HG02759 (cell line): ENCODE data around the gene FRY.

ENCODE experiments used
- ATAC-seq: cut with Tn5 transposase; IDR thresholded peaks from one replicate; pipeline ENCODE4 v1.9.1; 2021; ENCODE audit warnings: mild to moderate bottlenecking, moderate library complexity; ENCODE audit not compliant: unreplicated experiment

FRY gene

GRCh38 chr13:32285633-32285965, 254.0 kb downstream of the FRY start:
- no peak for ATAC-seq

GRCh38 chr13:32297206-32297605, 265.6 kb downstream of the FRY start:
- ATAC-seq, result no peak

GRCh38 chr13:32298695-32299094, 267.1 kb downstream of the FRY start:
- ATAC-seq, result no peak

GRCh38 chr13:32299893-32300292, 268.3 kb downstream of the FRY start:
- ATAC-seq, result no peak

- ATAC-seq, result no peak
Measured at GRCh38 chr13:32300406-32300805, 268.8 kb downstream of the FRY start.

DNA sequence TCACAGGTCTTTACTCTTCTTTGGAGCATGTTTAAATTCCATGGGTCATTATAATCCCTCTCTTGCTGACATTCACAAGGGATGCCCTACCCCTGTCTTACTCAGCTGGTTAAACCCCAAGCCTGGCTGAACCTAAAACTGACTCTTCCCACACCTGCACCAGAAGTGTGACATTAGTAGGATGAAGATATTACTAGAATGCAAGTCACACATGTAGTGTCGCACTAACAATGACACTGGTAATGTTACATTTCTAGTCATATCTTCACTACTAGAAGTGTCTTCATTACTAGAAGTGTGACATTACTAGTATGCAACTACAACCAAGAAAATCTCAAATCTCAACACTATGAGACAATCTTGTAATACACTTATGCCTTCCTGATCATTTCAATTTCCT, 269.3 kb downstream of the FRY start:
- no peak for ATAC-seq

- ATAC-seq, result no peak
Measured at GRCh38 chr13:32302461-32302860, 270.9 kb downstream of the FRY start.

- ATAC-seq, result no peak
Measured at GRCh38 chr13:32305646-32306045, 274.1 kb downstream of the FRY start.

DNA sequence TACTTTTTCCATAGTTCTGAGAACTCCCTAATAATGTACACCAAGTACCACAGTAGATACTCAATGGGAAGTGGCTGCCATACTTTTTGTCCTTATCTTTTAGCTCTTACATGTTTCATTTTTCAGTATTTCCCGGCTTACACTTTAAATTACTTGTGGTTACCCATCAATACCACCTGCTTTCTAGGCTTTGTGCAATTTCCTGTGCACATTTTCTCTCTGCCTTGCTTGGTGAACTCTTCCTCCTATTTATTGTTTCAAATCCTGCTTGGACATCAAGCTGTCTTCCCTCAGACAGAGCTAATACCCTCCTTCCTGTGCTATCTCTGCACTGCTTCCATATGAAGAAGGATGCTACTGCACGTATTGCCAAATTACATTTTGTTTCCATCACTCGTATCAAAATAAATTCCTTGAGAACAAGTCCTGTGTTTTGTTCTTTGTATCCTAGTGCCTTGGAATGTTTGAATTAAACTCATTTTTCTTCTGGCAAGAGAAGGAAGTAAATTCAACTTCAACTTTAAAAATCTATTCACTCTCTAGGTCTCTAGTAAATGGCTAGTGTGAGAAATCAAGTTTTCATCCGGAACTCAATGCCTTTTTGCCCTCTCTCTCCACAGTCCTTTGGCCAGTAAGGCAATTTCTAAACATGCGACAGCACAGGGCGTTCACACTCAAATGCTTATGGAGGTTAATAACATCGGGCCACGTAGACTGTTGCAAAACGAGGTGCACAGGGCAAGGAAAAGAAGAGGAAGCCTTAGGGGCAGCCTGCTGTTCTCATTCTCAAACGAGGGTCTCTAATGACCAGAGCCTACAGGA, 277.9 kb downstream of the FRY start:
- peak; percentile 26 for ATAC-seq

- ATAC-seq, result peak; percentile 65
Measured at GRCh38 chr13:32310134-32310706, 278.6 kb downstream of the FRY start.

DNA sequence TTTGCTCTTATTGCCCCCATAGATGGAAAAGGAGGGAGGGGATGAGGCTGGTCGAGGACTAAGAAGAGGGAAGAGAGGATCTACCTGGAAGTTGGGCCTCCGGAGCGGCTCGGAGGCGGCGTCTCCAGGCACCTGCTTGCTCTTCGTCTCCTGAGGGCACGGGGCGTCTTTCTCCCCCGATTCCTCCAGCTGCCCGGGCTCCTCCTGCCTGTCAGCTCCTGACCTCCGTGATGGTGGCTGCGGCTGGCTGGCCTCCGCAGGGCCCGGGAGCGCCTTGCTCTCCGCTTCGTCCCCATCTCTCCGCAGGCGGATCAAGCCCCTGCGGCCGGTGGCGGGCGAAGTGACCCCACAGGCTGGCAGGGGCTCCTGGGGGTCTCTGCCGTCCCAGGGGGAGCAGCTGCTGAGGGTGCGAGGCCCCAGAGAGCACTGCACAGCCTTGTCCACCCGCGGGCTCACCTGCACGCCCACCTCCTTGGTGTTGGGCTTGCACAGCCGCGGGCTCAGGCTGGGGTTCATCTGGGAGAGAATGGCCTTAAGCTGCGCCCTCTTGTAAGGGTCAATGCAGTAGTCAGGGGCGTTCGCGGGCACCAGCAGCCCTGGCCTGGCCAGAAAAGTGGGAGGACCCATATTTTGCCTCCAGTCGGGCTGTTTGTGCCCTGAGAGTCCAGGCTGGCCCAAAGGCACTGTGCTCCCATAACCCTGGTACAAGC, 279.8 kb downstream of the FRY start:
- no peak for ATAC-seq

- peak; percentile 22 for ATAC-seq
Measured at GRCh38 chr13:32314271-32315237, 283.0 kb downstream of the FRY start.

GRCh38 chr13:32315238-32316027, 283.9 kb downstream of the FRY start, which contains the start of the genes BRCA2 and ZAR1L:
Gene BRCA2, plus strand, starts transcription at chr13:32315508. Its CDS starts 953 bp downstream, at chr13:32316461.
Gene ZAR1L, minus strand, starts transcription at chr13:32315363. Its CDS starts 3,438 bp downstream, at chr13:32311925.
- ATAC-seq, result peak; percentile 96

GRCh38 chr13:32316028-32316339, 284.4 kb downstream of the FRY start:
- peak; percentile 54 for ATAC-seq

- no peak for ATAC-seq
Measured at GRCh38 chr13:32316501-32316900, 284.9 kb downstream of the FRY start.

DNA sequence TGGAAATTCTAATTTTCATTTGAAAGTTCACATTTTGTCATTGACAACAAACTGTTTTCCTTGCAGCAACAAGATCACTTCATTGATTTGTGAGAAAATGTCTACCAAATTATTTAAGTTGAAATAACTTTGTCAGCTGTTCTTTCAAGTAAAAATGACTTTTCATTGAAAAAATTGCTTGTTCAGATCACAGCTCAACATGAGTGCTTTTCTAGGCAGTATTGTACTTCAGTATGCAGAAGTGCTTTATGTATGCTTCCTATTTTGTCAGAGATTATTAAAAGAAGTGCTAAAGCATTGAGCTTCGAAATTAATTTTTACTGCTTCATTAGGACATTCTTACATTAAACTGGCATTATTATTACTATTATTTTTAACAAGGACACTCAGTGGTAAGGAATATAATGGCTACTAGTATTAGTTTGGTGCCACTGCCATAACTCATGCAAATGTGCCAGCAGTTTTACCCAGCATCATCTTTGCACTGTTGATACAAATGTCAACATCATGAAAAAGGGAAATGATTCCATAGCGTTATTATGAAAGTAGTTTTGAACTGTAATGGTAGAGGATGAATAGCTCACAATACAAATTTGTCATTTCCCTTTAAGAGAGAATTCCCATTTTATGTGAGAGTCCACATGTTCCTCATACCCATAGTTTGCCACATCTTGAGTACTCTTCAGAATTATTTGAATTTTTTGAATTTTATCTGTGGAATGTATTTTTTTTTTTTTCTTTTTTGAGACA, 286.3 kb downstream of the FRY start:
- ATAC-seq, result no peak

DNA sequence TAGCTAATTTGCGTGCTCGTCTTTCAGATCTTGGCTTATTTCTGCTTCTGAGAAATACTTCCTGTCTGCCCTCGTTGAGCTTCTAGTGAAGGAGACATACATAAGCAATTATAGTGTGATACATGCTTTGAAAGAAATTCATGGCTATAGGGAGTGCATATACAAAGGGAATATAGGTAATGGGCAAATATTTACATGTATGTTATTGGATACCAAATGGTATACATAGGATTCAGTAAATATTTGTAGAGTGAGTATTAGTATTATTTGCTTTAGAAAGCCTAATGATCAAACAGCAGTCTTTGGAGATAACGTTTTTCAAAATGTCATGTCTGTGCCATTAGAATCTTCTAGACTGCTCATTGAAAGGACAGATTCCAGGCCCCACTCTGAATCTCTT, 289.0 kb downstream of the FRY start:
- ATAC-seq, result no peak

DNA sequence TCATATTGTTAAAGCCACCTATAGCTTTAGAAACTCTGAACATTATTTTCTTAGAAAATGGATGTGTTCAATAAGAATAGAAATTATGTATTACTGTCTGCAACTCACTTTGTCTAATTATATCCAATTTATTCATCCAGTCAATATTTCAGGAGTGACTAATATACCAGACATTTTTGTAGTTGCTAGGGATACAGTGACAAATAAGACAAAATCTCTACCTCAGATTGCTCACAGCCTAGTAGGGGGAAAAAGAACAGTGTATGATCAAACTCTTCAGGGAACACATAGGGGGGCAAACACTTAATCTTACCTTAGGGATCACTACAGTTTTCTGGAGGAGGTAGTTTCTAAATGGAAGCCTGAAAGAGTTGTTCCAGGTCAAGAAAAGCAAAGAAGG, 292.3 kb downstream of the FRY start:
- no peak for ATAC-seq

DNA sequence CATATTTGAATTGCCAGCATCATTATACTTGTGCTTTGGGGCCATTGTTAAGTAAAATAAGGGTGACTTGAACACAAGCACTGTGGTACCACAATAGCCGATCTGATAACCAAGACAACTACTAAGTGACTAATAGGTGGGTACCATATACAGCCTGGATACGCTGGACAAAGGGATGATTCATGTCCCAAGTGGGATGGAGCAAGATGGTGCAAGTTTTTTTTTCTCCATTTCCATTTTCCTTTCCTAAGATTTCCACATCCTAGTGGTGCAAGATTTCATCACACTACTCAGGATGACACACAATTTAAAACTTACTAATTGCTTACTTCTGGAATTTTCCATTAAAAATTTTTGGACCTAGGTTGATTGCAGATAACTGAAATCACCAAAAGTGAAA, 298.9 kb downstream of the FRY start:
- ATAC-seq, result no peak
